Measurements from ENCODE around the gene CLSTN3.
"Not testable (repeated sequence)": the region's sequence is repeated elsewhere in the genome, so short reads cannot be mapped to it uniquely, and the experiment has no call there.

CLSTN3 gene

DNA sequence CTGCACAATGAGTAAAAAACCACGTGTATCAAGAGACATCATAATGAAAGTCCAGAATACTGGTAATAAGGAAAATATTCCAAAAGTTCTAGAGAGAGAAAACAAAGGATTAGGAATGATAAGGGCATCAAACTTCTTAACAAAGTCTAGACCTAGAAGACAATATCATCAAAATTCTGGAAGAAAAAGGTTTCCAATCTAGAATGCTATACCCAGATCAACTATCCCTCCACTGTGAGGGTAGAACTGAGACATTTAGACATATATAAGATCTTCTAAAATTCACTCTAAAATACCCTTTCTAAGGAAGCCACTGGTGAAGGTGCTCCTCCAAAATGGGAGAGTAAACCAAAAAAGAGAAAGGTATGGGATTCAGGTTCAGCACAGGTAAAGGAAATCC lies 24.1 kb upstream of the CLSTN3 start:
- no peak for DNase-seq

DNA sequence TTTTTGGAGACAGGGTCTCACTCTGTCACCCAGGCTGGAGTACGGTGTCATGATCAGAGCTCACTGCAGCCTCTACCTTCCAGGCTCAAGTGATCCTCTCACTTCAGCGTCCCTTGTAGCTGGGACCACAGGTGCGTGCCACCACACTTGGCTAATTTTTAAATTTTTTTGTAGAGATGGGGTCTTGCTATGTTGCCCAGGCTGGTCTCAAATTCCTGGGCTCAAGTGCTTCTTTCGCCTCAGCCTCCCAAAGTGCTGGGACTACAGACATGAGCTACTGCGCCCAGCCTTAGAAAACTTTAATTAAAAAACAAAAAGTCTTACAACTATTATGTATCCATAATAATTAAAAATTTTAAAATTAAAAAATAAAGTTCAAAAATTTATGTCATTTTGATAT lies 23.0 kb upstream of the CLSTN3 start:
- DNase-seq, result not testable (repeated sequence)

DNA sequence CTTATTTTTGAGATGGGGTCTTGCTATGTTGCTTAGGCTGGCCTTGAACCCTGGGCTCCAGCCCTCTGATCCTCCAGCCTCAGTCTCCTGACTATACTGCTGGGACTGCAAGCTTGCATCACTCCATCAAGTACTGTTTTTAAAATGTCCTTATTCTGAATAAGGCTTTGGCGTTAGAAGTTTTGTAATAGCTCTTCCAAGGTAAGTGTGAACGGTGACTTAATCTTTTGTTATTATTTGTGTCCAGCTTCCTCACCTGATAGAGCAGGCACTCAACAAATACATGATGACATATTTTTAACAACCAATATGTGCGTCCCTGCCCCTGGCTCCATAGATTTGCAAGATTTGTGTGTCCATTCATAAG lies 22.6 kb upstream of the CLSTN3 start:
- DNase-seq, result peak in 1 of 5 experiments; percentile 41

- DNase-seq, result peak; percentile 38 to 93 (median 56)
These were observed 22.0 kb upstream of the CLSTN3 start for GRCh38 chr12:7108003-7108795.

DNA sequence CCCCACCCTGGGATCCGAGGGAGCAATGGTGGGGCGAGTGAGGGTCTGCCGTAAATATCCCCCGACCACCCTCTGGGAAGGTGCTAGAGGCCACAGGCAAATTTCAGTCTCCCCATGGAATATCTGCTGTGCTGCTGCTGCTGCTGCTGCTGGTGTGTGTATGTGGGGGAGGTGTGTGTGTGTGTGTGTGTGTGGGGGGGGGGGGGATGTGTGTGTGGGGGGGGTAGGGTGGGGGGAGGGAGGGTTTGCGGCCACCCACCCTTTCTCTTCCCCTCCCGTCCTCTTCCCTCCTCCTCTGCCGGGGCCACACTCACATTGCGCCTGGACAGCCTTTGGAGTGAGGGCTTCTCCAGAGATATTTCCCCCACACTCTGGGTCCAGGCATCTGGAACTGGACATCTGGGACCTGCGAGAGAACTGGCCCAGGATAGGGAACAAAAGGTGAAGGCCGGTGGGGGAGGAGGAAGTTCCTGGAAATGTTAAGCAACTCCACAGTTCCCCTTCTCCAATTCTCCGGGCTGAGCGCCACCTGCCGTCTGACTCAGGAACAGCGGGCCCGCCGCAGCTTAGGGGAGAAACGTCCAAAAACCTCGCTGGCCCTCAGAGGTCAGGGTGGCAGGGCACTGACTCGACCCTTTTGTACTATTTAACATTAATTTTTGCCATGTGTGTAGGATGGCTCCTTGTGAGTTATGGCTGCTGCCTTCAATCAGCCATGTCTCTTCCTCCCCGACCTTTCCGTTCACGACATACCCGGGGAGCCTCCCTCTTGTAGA lies 21.2 kb upstream of the CLSTN3 start, which contains the start of gene C1RL:
TSS of gene C1RL (minus strand) at position 419 of the 776 bp plus-strand sequence. CDS start at position 385, 34 bp downstream.
- DNase-seq, result peak; percentile 53 to 76 (median 67)

GRCh38 chr12:7109572-7109920 lies 20.6 kb upstream of the CLSTN3 start:
- DNase-seq, result no peak

DNA sequence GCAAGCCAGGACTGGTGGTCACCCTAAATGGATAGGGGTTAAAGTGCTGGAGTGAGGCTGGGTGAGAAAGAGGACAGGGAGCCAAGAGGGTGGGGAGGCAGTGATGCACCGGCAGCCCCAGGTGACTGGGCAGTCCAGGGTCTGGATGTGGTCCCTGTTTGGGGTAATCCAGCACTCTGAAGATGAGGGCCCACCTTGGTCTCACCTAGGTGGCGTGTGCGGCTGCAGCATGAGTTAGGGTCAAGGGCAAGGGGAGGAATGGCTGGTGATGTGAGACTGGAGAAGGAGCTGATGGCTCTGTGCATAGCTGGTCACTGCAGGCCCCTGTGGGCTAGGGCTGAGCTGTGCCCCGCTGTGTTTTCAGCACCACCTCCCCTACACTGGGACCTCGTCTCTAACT lies 19.5 kb upstream of the CLSTN3 start:
- no peak for DNase-seq

GRCh38 chr12:7112041-7112440 lies 18.1 kb upstream of the CLSTN3 start:
- DNase-seq, result no peak

DNA sequence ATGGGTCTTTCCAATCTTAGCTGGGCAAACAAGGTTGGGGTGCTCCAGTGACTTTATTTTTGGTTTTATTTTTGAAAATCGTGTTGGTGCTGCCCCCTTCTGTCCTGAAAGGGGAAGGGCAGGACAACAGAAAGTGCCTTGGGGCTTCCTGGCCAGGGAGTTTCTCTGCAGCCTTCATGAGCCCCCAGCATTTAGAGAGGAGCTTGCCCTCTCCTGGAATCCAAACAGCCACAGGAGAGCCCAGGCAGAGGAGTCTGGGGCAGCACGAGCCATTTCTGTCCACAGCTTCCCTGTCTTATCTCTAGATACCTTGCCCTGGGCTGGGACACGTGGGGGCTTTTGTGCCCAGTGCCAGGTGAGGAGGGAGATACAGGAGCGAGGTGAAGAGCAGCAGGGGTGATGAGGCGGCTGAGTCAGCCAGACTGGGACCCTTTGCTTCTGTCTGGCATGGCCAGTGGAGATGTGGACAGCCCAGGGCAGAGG lies 16.7 kb upstream of the CLSTN3 start:
- DNase-seq, result peak in 2 of 5 experiments; percentile 36 to 58

DNA sequence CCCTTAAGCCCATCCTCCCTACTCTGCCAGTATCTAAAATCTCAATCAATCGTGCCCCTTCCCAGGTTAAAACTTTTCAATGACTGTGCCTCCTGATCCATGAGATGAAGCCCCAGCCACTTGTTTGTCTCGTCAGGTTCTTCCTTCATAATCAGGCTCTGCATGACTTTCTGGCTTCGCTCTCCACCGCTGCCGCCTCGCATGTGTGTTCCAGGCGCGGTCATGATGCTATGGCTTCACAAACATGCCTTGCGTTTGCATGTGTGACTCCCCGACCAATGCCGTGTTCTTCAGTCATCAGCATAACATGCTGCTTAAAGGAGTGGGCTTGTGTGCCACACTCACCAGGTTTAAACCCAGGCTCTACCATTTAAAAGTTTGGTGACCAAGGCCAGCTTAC lies 16.2 kb upstream of the CLSTN3 start:
- no peak for DNase-seq

DNA sequence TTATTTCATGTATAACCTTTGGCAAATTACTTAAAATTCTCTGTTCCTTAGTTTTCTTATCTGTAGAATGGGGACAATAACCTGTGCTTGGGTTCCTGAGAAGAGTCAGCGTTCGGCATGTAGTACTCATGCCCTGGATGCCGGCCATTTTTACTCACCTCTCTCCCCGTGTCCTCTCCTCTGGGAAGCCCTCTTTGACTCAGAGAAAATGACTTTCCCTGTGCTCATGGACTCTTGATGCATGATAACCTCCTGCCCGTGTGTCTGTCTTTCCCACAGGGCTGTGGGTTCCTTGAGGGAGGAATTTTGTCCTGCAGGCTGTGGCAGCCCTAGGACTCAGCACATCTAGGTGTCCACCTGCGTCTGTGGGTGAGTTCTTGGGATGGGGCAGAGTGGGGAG lies 15.3 kb upstream of the CLSTN3 start:
- DNase-seq, result no peak

- DNase-seq, result no peak
These were observed 14.0 kb upstream of the CLSTN3 start for GRCh38 chr12:7116196-7116595.

GRCh38 chr12:7116916-7117315 lies 13.3 kb upstream of the CLSTN3 start:
- DNase-seq, result no peak

GRCh38 chr12:7117670-7118069 lies 12.5 kb upstream of the CLSTN3 start:
- DNase-seq, result no peak

GRCh38 chr12:7118881-7119280 lies 11.3 kb upstream of the CLSTN3 start:
- no peak for DNase-seq

DNA sequence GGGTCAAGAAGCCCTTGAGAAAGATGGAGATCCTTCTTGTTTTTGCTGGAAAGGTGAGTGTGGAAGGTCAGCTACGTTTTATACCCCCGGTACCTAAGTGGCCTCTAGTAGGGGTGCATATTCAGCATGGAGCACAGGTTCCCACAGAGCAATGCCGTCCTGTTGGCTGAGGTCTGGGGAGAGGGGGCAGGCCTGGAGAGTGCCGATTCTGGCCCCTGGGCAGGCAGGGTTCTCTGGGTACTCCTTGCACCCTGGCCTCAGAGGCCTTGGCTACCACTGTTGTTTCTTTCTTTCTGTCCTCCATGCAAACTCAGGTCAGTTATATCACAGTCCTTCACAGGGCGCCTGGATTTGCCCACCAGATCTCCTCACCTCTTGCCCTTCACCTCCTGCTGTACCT lies 10.0 kb upstream of the CLSTN3 start:
- DNase-seq, result no peak

DNA sequence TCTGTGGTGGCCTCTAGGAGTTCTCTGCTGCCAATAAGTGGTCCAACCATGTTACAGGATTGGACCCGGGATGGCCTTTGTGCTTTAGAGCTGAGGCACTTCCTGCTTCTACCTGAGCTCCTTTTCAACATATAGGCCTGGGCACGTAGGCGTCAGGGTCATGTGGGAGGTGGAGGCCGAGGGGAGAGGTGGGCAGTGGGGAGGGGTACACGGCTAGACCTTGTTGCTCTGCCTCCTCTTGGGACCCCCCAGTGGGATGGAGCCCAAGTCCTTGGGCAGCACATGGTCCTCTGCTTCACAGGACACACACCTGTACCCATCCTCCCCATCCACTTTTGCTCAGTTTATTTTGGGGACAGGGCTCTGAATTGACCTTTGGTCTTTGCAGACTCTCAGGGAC lies 8.8 kb upstream of the CLSTN3 start:
- DNase-seq, result no peak

- DNase-seq, result no peak
These were observed 7.1 kb upstream of the CLSTN3 start for GRCh38 chr12:7122811-7123769.

GRCh38 chr12:7123806-7124522 lies 6.2 kb upstream of the CLSTN3 start:
- DNase-seq, result no peak

DNA sequence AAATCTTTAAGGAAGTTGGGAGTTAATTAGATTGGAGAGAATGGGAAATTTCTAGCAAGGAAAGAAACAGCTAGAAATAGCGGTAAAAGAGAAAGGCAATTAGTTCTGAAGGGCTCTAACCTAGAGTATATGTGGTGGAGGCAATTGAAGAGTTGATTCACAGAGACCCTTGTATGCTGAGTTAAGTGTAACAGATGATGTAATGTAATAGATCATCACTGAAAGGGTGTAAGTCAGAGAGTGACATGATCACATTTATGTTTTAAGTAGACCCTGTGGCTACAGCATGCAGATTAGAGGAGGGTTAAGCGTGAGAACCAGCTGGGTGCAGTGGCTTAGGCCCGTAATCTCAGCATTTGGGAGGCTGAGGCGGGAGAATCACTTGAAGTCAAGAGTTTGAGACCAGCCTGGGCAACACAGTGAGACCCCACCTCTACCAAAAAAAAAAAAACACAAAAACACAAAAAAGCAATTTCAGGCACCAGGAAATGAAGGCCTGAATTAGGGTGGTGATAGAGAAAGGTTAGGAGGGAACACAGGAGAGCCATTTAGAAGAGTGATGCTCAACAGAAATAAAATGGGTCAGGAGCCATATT lies 4.4 kb upstream of the CLSTN3 start:
- DNase-seq, result no peak

DNA sequence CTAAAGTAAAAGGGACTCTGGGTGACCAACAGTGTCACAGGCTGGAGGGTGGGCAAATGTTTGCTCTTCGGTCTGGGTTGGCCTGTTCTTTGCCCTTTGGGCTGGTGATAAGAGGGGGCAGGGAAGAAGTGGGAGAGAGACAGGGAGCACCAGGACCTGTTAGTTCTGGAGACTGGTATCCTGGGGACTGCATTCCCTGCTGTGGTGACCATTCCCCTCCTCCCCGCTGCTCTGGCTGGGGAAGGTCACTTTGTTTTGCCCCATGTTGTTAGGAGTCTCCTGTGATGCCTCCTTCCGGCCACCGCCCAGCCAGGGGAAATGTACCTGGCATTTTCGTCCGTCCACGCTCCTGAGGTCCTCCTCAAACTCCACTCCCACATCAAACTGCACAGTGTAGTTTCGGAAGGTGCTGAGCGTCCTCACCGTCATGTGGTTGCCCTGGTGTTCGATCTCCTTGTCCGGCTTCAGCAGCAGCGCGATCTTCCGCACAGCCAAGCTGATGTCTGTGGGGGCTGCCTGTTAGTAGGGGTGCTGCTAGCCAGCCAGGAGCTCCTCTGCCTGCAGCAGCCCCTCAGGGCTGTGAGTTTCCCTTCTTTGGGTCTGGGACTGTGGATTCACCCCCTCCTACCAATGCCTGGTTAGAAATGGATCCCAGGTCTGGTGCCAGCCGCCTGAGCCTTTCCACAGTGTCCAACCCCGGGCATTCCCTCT lies 2.1 kb upstream of the CLSTN3 start:
- no peak for DNase-seq

All from T-helper 2 cell (primary cell).